ENCODE measurements around the gene GLT1D1.
"Not testable (repeated sequence)": the region's sequence is repeated elsewhere in the genome, so short reads cannot be mapped to it uniquely, and the experiment has no call there.

The GLT1D1 gene

GRCh38 chr12:128839885-128840284 lies 13.4 kb upstream of the GLT1D1 start:
- peaks cover 10% of the 10 kb centered on the region for H3K4me1 Mint-ChIP-seq
- not testable (repeated sequence) for ATAC-seq

GRCh38 chr12:128840862-128841468 lies 12.3 kb upstream of the GLT1D1 start:
- Mint-ChIP-seq H3K27me3 (peaks cover 39% of the 10 kb centered on the region), H3K27ac (peak overlapping the region in 1 of 2 donors; percentile 93), H3K9me3 (no peaks in the 10 kb centered on the region), H3K4me1 (peaks cover 10% of the 10 kb centered on the region), H3K4me3 (no peak overlapping the region)
- DNase-seq, result no peak
- no peak for ATAC-seq

More at GRCh38 chr12:128839885-128840284, 13.4 kb upstream of the GLT1D1 start:
- peaks cover 39% of the 10 kb centered on the region for H3K27me3 Mint-ChIP-seq
- not testable (repeated sequence) for H3K4me3 Mint-ChIP-seq, H3K27ac Mint-ChIP-seq, H3K9me3 Mint-ChIP-seq, DNase-seq

GRCh38 chr12:128842579-128842978 lies 10.7 kb upstream of the GLT1D1 start:
- peaks cover 10% of the 10 kb centered on the region for H3K4me1 Mint-ChIP-seq
- H3K27me3 Mint-ChIP-seq, result peaks cover 39% of the 10 kb centered on the region
- H3K4me3 Mint-ChIP-seq, result no peak overlapping the region
- DNase-seq (no peak), ATAC-seq (no peak)
- no peaks in the 10 kb centered on the region for H3K9me3 Mint-ChIP-seq
- no peak overlapping the region for H3K27ac Mint-ChIP-seq

GRCh38 chr12:128843538-128843937 lies 9.7 kb upstream of the GLT1D1 start:
- Mint-ChIP-seq H3K4me3 (no peak overlapping the region), H3K9me3 (no peaks in the 10 kb centered on the region), H3K27me3 (peaks cover 38% of the 10 kb centered on the region), H3K27ac (no peak overlapping the region), H3K4me1 (peaks cover 10% of the 10 kb centered on the region)
- DNase-seq, result no peak
- ATAC-seq, result no peak

GRCh38 chr12:128844031-128844635 lies 9.1 kb upstream of the GLT1D1 start:
- Mint-ChIP-seq H3K9me3 (no peaks in the 10 kb centered on the region), H3K27me3 (peaks cover 33% of the 10 kb centered on the region), H3K27ac (peak overlapping the region in 1 of 2 donors; percentile 87), H3K4me1 (peaks cover 10% of the 10 kb centered on the region), H3K4me3 (no peak overlapping the region)
- peak; percentile 82 for ATAC-seq
- peak in 1 of 2 donors; percentile 18 for DNase-seq

GRCh38 chr12:128846671-128847070 lies 6.6 kb upstream of the GLT1D1 start:
- H3K4me1 Mint-ChIP-seq, H3K9me3 Mint-ChIP-seq, DNase-seq, ATAC-seq, H3K4me3 Mint-ChIP-seq, H3K27ac Mint-ChIP-seq: not testable (repeated sequence)
- peaks cover 34% of the 10 kb centered on the region for H3K27me3 Mint-ChIP-seq

- Mint-ChIP-seq H3K4me3 (no peak overlapping the region), H3K9me3 (no peaks in the 10 kb centered on the region), H3K4me1 (no peaks in the 10 kb centered on the region), H3K27me3 (peaks cover 34% of the 10 kb centered on the region), H3K27ac (no peak overlapping the region)
- ATAC-seq, result no peak
- no peak for DNase-seq
Measured at GRCh38 chr12:128848371-128848770, 4.9 kb upstream of the GLT1D1 start.

- not testable (repeated sequence) for ATAC-seq, H3K9me3 Mint-ChIP-seq, DNase-seq, H3K4me1 Mint-ChIP-seq, H3K27ac Mint-ChIP-seq, H3K4me3 Mint-ChIP-seq
- peaks cover 46% of the 10 kb centered on the region for H3K27me3 Mint-ChIP-seq
Measured at GRCh38 chr12:128849806-128850205, 3.5 kb upstream of the GLT1D1 start.

GRCh38 chr12:128850400-128850799 lies 2.9 kb upstream of the GLT1D1 start:
- Mint-ChIP-seq H3K4me3 (no peak overlapping the region), H3K27ac (no peak overlapping the region), H3K9me3 (no peaks in the 10 kb centered on the region), H3K27me3 (peaks cover 52% of the 10 kb centered on the region), H3K4me1 (no peaks in the 10 kb centered on the region)
- DNase-seq, result no peak
- no peak for ATAC-seq

- ATAC-seq, H3K27ac Mint-ChIP-seq, H3K4me1 Mint-ChIP-seq, H3K4me3 Mint-ChIP-seq, DNase-seq, H3K9me3 Mint-ChIP-seq: not testable (repeated sequence)
- peaks cover 60% of the 10 kb centered on the region for H3K27me3 Mint-ChIP-seq
Measured at GRCh38 chr12:128851429-128851828, 1.8 kb upstream of the GLT1D1 start.

GRCh38 chr12:128852026-128852698 lies 1.1 kb upstream of the GLT1D1 start:
- Mint-ChIP-seq H3K27me3 (peaks cover 63% of the 10 kb centered on the region), H3K4me3 (no peak overlapping the region), H3K27ac (no peak overlapping the region), H3K9me3 (no peaks in the 10 kb centered on the region), H3K4me1 (no peaks in the 10 kb centered on the region)
- ATAC-seq, result no peak
- DNase-seq, result no peak

GRCh38 chr12:128853600-128854197 lies 421 bp downstream of the GLT1D1 start:
- no peaks in the 10 kb centered on the region for H3K4me1 Mint-ChIP-seq
- peaks cover 65% of the 10 kb centered on the region for H3K27me3 Mint-ChIP-seq
- H3K4me3 Mint-ChIP-seq, result peak overlapping the region in 1 of 2 donors; percentile 49
- ATAC-seq (no peak), DNase-seq (no peak)
- H3K27ac Mint-ChIP-seq, result no peak overlapping the region
- H3K9me3 Mint-ChIP-seq, result no peaks in the 10 kb centered on the region

GRCh38 chr12:128856035-128856790 lies 2.9 kb downstream of the GLT1D1 start:
- no peaks in the 10 kb centered on the region for H3K4me1 Mint-ChIP-seq
- no peak overlapping the region for H3K27ac Mint-ChIP-seq
- no peak overlapping the region for H3K4me3 Mint-ChIP-seq
- no peaks in the 10 kb centered on the region for H3K9me3 Mint-ChIP-seq
- H3K27me3 Mint-ChIP-seq, result peaks cover 57% of the 10 kb centered on the region
- DNase-seq (no peak), ATAC-seq (no peak)

GRCh38 chr12:128856791-128857078 lies 3.5 kb downstream of the GLT1D1 start:
- Mint-ChIP-seq H3K4me1 (no peaks in the 10 kb centered on the region), H3K4me3 (no peak overlapping the region), H3K27ac (no peak overlapping the region), H3K27me3 (peaks cover 52% of the 10 kb centered on the region), H3K9me3 (no peaks in the 10 kb centered on the region)
- ATAC-seq (no peak), DNase-seq (no peak)

- DNase-seq, result no peak
- no peak overlapping the region for H3K27ac Mint-ChIP-seq
- H3K9me3 Mint-ChIP-seq, result no peaks in the 10 kb centered on the region
- no peak overlapping the region for H3K4me3 Mint-ChIP-seq
- no peak for ATAC-seq
- peaks cover 47% of the 10 kb centered on the region for H3K27me3 Mint-ChIP-seq
- H3K4me1 Mint-ChIP-seq, result no peaks in the 10 kb centered on the region
Measured at GRCh38 chr12:128857133-128857763, 4.0 kb downstream of the GLT1D1 start.

Data from stimulated activated naive CD8-positive, alpha-beta T cell treated with anti-CD3 and anti-CD28 coated beads, Interleukin-15, amount 100 ng/mL, for 72 hours (primary cell).